HCT116 (cell line): ENCODE measurements around the gene COA8. TPM values are rescaled to one million over a fixed set of nuclear protein-coding genes. Genes with fewer than 3 reads are reported as not detected.

ENCODE experiments used
- ATAC-seq: fragments of 200-7000 bp; cut with Tn5 transposase; 2 replicates; pipeline ENCODE4 v1.9.1; 2020; ENCODE audit warnings: mild to moderate bottlenecking, moderate library complexity
- BruUV-seq: library from RNA; stranded (reverse); fragments of 400-500 nt; replicated peaks from 2 replicates; lab custom pipeline; 2021; lab: Mats Ljungman, UMichigan
- CTCF ChIA-PET: fragments of 300-600 bp; sonication (Branson Sonifier 250); formaldehyde crosslinking; loops from one replicate; lab custom pipeline; 2021; ENCODE audit warnings: antibody characterized with exemption; lab: Charles Lee
- POLR2A ChIA-PET: fragments of 300-600, 350-600 bp; sonication (Branson Sonifier 250); formaldehyde crosslinking; loops from one replicate; lab custom pipeline; 2021; ENCODE audit warnings: antibody characterized with exemption; lab: Charles Lee
- RAD21 ChIA-PET, 2 experiments: fragments of 300-600 bp; sonication (Branson Sonifier 250); formaldehyde crosslinking; loops; one replicate each; lab custom pipeline; 2023; ENCODE audit warnings: low total read pairs in 2 of 2; ENCODE audit not compliant: uncharacterized antibody in 2 of 2, unreplicated experiment in 2 of 2, low non-redundant PET in 1 of 2; lab: Charles Lee
- DNase-seq: peaks from one replicate; pipeline ENCODE4 v3.0.0-alpha.2; 2010; ENCODE audit warnings: low read depth, low spot score
- H2AFZ ChIP-seq: fragments of 200-600 bp; shearing (Covaris generic), sonication (generic); 2 replicates; pipeline ENCODE4 v1.6.1; 2017; ENCODE audit warnings: low read depth, mixed run types, mixed read lengths, antibody characterized with exemption, low read length; ENCODE audit not compliant: poor library complexity, severe bottlenecking
- H3K27ac ChIP-seq: 2 replicates; pipeline ENCODE4 v1.5.1; 2012; ENCODE audit warnings: low read depth, low read length
- H3K27me3 ChIP-seq: fragments of 200-600 bp; sonication (generic); 2 replicates; pipeline ENCODE4 v1.6.1; 2016; ENCODE audit warnings: mixed run types, low read length, mixed read lengths; ENCODE audit not compliant: insufficient read depth
- H3K36me3 ChIP-seq, 2 experiments: fragments of 200-500 bp in 1 of 2; fragments of 200-600 bp in 1 of 2; sonication (Bioruptor generic) in 1 of 2; sonication (generic) in 1 of 2; 2 replicates each; pipeline versions ENCODE4 v1.5.1 to v1.6.1; 2014 to 2016; ENCODE audit warnings: low read length in 2 of 2, inconsistent platforms in 1 of 2, mixed read lengths in 1 of 2, mixed run types in 1 of 2; ENCODE audit not compliant: insufficient read depth in 2 of 2, control insufficient read depth in 1 of 2
- H3K4me1 ChIP-seq, 2 experiments: fragments of 200-600 bp in 1 of 2; sonication (generic) in 1 of 2; 2 replicates each; pipeline versions ENCODE4 v1.5.1 to v1.6.1; 2012 to 2017; ENCODE audit warnings: low read length in 2 of 2, inconsistent platforms in 1 of 2, mild to moderate bottlenecking in 1 of 2, mixed read lengths in 1 of 2, mixed run types in 1 of 2, moderate library complexity in 1 of 2; ENCODE audit not compliant: insufficient read depth in 2 of 2, control insufficient read depth in 1 of 2
- H3K4me2 ChIP-seq: fragments of 200-600 bp; sonication (generic); 2 replicates; pipeline ENCODE4 v1.6.1; 2017; ENCODE audit warnings: mixed run types, low read length, mixed read lengths
- H3K4me3 ChIP-seq, 2 experiments: fragments of 200-600 bp in 1 of 2; sonication (generic) in 1 of 2; replicated peaks in 1 of 2; 2 replicates each; pipeline ENCODE4 v1.5.1; 2011 to 2016; ENCODE audit warnings: low read length in 2 of 2, control low read depth in 1 of 2, low read depth in 1 of 2, mild to moderate bottlenecking in 1 of 2, mixed read lengths in 1 of 2, mixed run types in 1 of 2
- H3K79me2 ChIP-seq: fragments of 200-600 bp; sonication (generic); 2 replicates; pipeline ENCODE4 v1.6.1; 2017; ENCODE audit warnings: mild to moderate bottlenecking, mixed run types, low read length, moderate library complexity, mixed read lengths; ENCODE audit not compliant: insufficient read depth
- H3K9ac ChIP-seq: fragments of 200-600 bp; sonication (generic); 2 replicates; pipeline ENCODE4 v1.6.1; 2016; ENCODE audit warnings: low read length, mixed read lengths
- H3K9me2 ChIP-seq: fragments of 200-600 bp; sonication (generic), shearing (Covaris generic); 2 replicates; pipeline ENCODE4 v1.6.1; 2017; ENCODE audit warnings: mixed run types, mild to moderate bottlenecking, moderate library complexity; ENCODE audit not compliant: insufficient read depth
- H3K9me3 ChIP-seq, 2 experiments: fragments of 200-500 bp in 1 of 2; fragments of 200-600 bp in 1 of 2; sonication (Bioruptor generic) in 1 of 2; sonication (generic) in 1 of 2; 2 replicates each; pipeline ENCODE4 v1.6.1; 2014 to 2017; ENCODE audit warnings: low read length in 2 of 2, mixed read lengths in 2 of 2, inconsistent platforms in 1 of 2, low read depth in 1 of 2, mild to moderate bottlenecking in 1 of 2, mixed run types in 1 of 2, moderate library complexity in 1 of 2; ENCODE audit not compliant: control insufficient read depth in 1 of 2, insufficient read depth in 1 of 2
- H4K20me1 ChIP-seq: fragments of 200-600 bp; sonication (generic), shearing (Covaris generic); 2 replicates; pipeline ENCODE4 v1.6.1; 2017; ENCODE audit warnings: mixed run types, mild to moderate bottlenecking, moderate library complexity; ENCODE audit not compliant: insufficient read depth
- CEBPB ChIP-seq: IDR thresholded peaks from 2 replicates; pipeline ENCODE4 v1.6.1; 2012; ENCODE audit warnings: low read depth
- EGR1 ChIP-seq: IDR thresholded peaks from 2 replicates; pipeline ENCODE4 v1.6.1; 2012; ENCODE audit warnings: low read depth
- ELF1 ChIP-seq: IDR thresholded peaks from 2 replicates; pipeline ENCODE4 v1.6.1; 2012; ENCODE audit warnings: low read depth, borderline replicate concordance
- EZH2 ChIP-seq: fragments of 200-600 bp; sonication (generic); IDR thresholded peaks from 2 replicates; pipeline ENCODE4 v1.6.1; 2017; ENCODE audit warnings: antibody characterized with exemption, mixed run types
- FOSL1 ChIP-seq: IDR thresholded peaks from 2 replicates; pipeline ENCODE4 v1.6.1; 2012; ENCODE audit warnings: low read depth
- POLR2A ChIP-seq: IDR thresholded peaks from 2 replicates; pipeline ENCODE4 v1.7.0; 2011; ENCODE audit warnings: borderline replicate concordance; ENCODE audit not compliant: insufficient read depth, insufficient read length; ENCODE audit errors: extremely low read depth
- POLR2AphosphoS5 ChIP-seq: IDR thresholded peaks from 2 replicates; pipeline ENCODE4 v1.6.1; 2011; ENCODE audit warnings: mild to moderate bottlenecking, low read depth, low read length, moderate library complexity
- RAD21 ChIP-seq: IDR thresholded peaks from 2 replicates; pipeline ENCODE4 v1.6.1; 2012; ENCODE audit warnings: low read depth, mild to moderate bottlenecking
- SIN3A ChIP-seq: IDR thresholded peaks from 2 replicates; pipeline ENCODE4 v1.6.1; 2012; ENCODE audit warnings: low read depth
- SP1 ChIP-seq: IDR thresholded peaks from 2 replicates; pipeline ENCODE4 v1.6.1; 2012; ENCODE audit warnings: low read depth
- SRF ChIP-seq: IDR thresholded peaks from 2 replicates; pipeline ENCODE4 v1.6.1; 2012; ENCODE audit warnings: low read depth
- TCF7L2 ChIP-seq: IDR thresholded peaks from 2 replicates; pipeline ENCODE4 v1.7.0; 2011; ENCODE audit warnings: borderline replicate concordance, inconsistent platforms; ENCODE audit not compliant: insufficient read depth, insufficient read length; ENCODE audit errors: extremely low read depth
- intact Hi-C: fragments of 100-400 bp; cut with micrococcal nuclease; formaldehyde crosslinking; loops from 2 replicates; pipeline ENCODE4 v1.10.0; 2022
- total RNA-seq: library from RNA; stranded (reverse); gene quantifications from one replicate; pipeline ENCODE4 v1.2.1, GENCODE V29; 2021; ENCODE audit not compliant: unreplicated experiment
- TF ChIP-seq, protein P1 (sequence below): IDR thresholded peaks from 2 replicates; pipeline ENCODE4 v1.6.1; 2012
- TF ChIP-seq, protein P2 (sequence below): IDR thresholded peaks from 2 replicates; pipeline ENCODE4 v1.6.1; 2011; ENCODE audit warnings: mild to moderate bottlenecking, low read length, moderate library complexity; ENCODE audit not compliant: insufficient replicate concordance; ENCODE audit errors: extremely low read depth

COA8 gene
- total RNA-seq, 1 experiment from 2014 or later = 29.4 TPM

DNA sequence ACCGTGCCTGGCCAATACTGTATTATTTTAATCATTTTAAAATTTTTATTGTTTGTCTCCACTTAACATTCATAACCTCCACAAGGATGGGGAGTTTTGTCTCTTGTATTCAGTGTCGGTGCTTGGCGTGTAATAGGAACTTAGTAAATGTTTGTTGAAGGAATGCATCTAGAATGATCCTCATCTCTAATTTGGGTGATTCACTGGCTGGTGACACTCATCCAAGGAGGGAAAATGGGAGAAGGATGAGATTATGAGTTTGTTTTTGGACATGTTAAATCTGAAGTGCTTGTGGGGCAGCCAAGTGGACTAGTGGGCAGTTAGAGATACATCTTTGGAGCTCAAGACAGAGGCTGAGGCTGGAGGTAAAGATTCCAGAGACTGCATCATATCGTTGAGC lies 71.4 kb downstream of the COA8 start:
- H3K9me3 ChIP-seq = no peaks in the 10 kb centered on the region
- no peak overlapping the region for H3K27ac ChIP-seq
- ATAC-seq (no peak), DNase-seq (no peak)
- H3K9me2 ChIP-seq = no peaks in the 10 kb centered on the region
- H2AFZ ChIP-seq = no peak overlapping the region
- ChIA-PET POLR2A (no interaction called here), RAD21 (no interaction called here), CTCF (no interaction called here)
- no TSS peak for BruUV-seq
- H3K4me1 ChIP-seq = peaks cover 7 to 14% of the 10 kb centered on the region in 2 experiments
- TF ChIP-seq SRF = no peak
- TF ChIP-seq SP1 = no peak
- TF ChIP-seq CEBPB = no peak
- no peak for TF ChIP-seq EZH2
- no peak for TF ChIP-seq ELF1
- TF ChIP-seq, protein P1, sequence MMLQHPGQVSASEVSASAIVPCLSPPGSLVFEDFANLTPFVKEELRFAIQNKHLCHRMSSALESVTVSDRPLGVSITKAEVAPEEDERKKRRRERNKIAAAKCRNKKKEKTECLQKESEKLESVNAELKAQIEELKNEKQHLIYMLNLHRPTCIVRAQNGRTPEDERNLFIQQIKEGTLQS = no peak
- TF ChIP-seq POLR2A = no peak
- no peak for TF ChIP-seq SIN3A
- TF ChIP-seq TCF7L2 = no peak
- TF ChIP-seq POLR2AphosphoS5 = no peak
- TF ChIP-seq RAD21 = no peak
- TF ChIP-seq, protein P2, sequence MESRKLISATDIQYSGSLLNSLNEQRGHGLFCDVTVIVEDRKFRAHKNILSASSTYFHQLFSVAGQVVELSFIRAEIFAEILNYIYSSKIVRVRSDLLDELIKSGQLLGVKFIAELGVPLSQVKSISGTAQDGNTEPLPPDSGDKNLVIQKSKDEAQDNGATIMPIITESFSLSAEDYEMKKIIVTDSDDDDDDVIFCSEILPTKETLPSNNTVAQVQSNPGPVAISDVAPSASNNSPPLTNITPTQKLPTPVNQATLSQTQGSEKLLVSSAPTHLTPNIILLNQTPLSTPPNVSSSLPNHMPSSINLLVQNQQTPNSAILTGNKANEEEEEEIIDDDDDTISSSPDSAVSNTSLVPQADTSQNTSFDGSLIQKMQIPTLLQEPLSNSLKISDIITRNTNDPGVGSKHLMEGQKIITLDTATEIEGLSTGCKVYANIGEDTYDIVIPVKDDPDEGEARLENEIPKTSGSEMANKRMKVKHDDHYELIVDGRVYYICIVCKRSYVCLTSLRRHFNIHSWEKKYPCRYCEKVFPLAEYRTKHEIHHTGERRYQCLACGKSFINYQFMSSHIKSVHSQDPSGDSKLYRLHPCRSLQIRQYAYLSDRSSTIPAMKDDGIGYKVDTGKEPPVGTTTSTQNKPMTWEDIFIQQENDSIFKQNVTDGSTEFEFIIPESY = no peak
- no peak for TF ChIP-seq EGR1
- TF ChIP-seq FOSL1 = no peak
- no peaks in the 10 kb centered on the region for H3K27me3 ChIP-seq
- H4K20me1 ChIP-seq = peaks cover 14% of the 10 kb centered on the region; the same call in 1 of the 2 replicates
- no peak overlapping the region for H3K4me3 ChIP-seq
- no peak overlapping the region for H3K9ac ChIP-seq
- no peak overlapping the region for H3K4me2 ChIP-seq
- H3K79me2 ChIP-seq = peaks cover 99% of the 10 kb centered on the region
- H3K36me3 ChIP-seq = no peaks in the 10 kb centered on the region; a peak in 1 of 4 replicates
- intact Hi-C loops = no loop called here
